Central memory CD8-positive, alpha-beta T cell (primary cell): ENCODE results near the gene ZNF451.

Experiments
- ATAC-seq: fragments of 150-1000 bp; cut with Tn5 transposase; replicated peaks from 2 replicates; pipeline ENCODE4 v1.10.0; 2022; ENCODE audit warnings: mild to moderate bottlenecking, moderate FRiP score, moderate number of reproducible peaks; ENCODE audit not compliant: poor library complexity, severe bottlenecking; ENCODE audit errors: extremely low read depth
- DNase-seq, 2 donors: peaks; one replicate each; pipeline ENCODE4 v3.0.0; 2021; ENCODE audit warnings: low spot score in 2 of 2
- H3K27ac Mint-ChIP-seq: one replicate; pipeline ENCODE4 v1.8.0; 2022; ENCODE audit warnings: low read depth, mild to moderate bottlenecking, moderate library complexity, mixed read lengths
- H3K27me3 Mint-ChIP-seq: one replicate; pipeline ENCODE4 v1.8.0; 2022; ENCODE audit warnings: mixed read lengths
- H3K36me3 Mint-ChIP-seq: one replicate; pipeline ENCODE4 v1.8.0; 2022; ENCODE audit warnings: mild to moderate bottlenecking, moderate library complexity, mixed read lengths; ENCODE audit not compliant: insufficient read depth
- H3K4me1 Mint-ChIP-seq: one replicate; pipeline ENCODE4 v1.8.0; 2022; ENCODE audit warnings: mixed read lengths
- H3K4me3 Mint-ChIP-seq: one replicate; pipeline ENCODE4 v1.8.0; 2022; ENCODE audit warnings: mild to moderate bottlenecking, moderate library complexity, mixed read lengths
- H3K9me3 Mint-ChIP-seq: one replicate; pipeline ENCODE4 v1.8.0; 2022; ENCODE audit warnings: mixed read lengths

ZNF451 gene

GRCh38 chr6:57104336-57104735, 14.3 kb downstream of the ZNF451 start:
- H3K27ac Mint-ChIP-seq, result no peak overlapping the region
- no peaks in the 10 kb centered on the region for H3K9me3 Mint-ChIP-seq
- peaks cover 48% of the 10 kb centered on the region for H3K4me1 Mint-ChIP-seq
- no peak overlapping the region for H3K4me3 Mint-ChIP-seq
- no peaks in the 10 kb centered on the region for H3K27me3 Mint-ChIP-seq
- no peak for DNase-seq
- no peak for ATAC-seq
- H3K36me3 Mint-ChIP-seq, result peaks cover 49% of the 10 kb centered on the region

GRCh38 chr6:57106990-57107389, 17.0 kb downstream of the ZNF451 start:
- Mint-ChIP-seq H3K36me3 (peaks cover 28% of the 10 kb centered on the region), H3K27me3 (no peaks in the 10 kb centered on the region), H3K4me3 (no peak overlapping the region), H3K4me1 (peaks cover 61% of the 10 kb centered on the region), H3K9me3 (no peaks in the 10 kb centered on the region), H3K27ac (no peak overlapping the region)
- ATAC-seq, result no peak
- DNase-seq, result no peak

DNA sequence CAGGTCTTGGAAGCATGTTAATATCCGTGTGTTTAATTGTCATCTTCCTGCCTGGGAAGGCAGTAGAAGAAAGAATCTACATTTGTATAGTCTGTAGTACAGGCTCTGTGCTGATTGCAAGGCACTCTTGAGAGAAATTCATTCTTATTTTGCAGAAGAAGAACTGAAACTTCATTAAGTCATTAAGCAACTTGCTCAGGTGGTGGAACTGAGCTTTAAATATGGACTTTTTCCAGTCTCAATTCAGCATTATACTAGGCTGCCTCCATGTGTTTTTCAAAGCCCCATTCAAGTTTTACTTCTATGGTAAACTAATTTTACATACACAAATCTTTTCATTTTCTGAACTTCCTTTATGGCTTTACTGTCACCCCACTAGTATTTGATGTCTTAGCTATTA, 18.7 kb downstream of the ZNF451 start:
- H3K4me1 Mint-ChIP-seq, result peaks cover 67% of the 10 kb centered on the region
- H3K27me3 Mint-ChIP-seq, result no peaks in the 10 kb centered on the region
- no peak overlapping the region for H3K4me3 Mint-ChIP-seq
- no peak for DNase-seq
- H3K27ac Mint-ChIP-seq, result no peak overlapping the region
- no peaks in the 10 kb centered on the region for H3K9me3 Mint-ChIP-seq
- no peak for ATAC-seq
- peaks cover 18% of the 10 kb centered on the region for H3K36me3 Mint-ChIP-seq

DNA sequence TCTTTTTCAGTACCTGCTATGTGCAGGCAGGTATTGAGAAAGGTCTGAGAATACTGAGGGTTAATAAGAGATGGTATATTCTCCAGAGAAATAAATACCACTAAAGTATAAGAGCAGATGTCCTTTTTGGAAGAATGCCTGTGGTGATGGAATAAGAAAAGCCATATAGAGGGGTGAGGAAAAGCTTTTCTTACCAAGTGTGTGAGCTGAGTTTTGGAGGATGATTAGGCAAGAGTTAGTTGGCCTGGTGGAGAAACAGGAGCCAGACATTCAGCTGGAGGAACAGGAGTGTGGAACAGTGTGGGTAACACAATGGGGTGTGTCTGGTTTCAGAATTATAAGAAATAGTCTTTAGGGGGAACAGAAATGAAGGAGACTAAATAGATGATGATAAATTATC, 19.9 kb downstream of the ZNF451 start:
- DNase-seq, result no peak
- Mint-ChIP-seq H3K27me3 (no peaks in the 10 kb centered on the region), H3K4me3 (no peak overlapping the region), H3K9me3 (no peaks in the 10 kb centered on the region), H3K27ac (no peak overlapping the region), H3K36me3 (peaks cover 15% of the 10 kb centered on the region), H3K4me1 (peaks cover 57% of the 10 kb centered on the region)
- no peak for ATAC-seq

- ATAC-seq (no peak), DNase-seq (no peak)
- H3K4me1 Mint-ChIP-seq, result peaks cover 45% of the 10 kb centered on the region
- H3K4me3 Mint-ChIP-seq, result no peak overlapping the region
- no peak overlapping the region for H3K27ac Mint-ChIP-seq
- peaks cover 7% of the 10 kb centered on the region for H3K36me3 Mint-ChIP-seq
- no peaks in the 10 kb centered on the region for H3K27me3 Mint-ChIP-seq
- no peaks in the 10 kb centered on the region for H3K9me3 Mint-ChIP-seq
These were observed 23.1 kb downstream of the ZNF451 start for GRCh38 chr6:57113105-57113504.

GRCh38 chr6:57116776-57117175, 26.8 kb downstream of the ZNF451 start:
- no peaks in the 10 kb centered on the region for H3K9me3 Mint-ChIP-seq
- H3K27me3 Mint-ChIP-seq, result no peaks in the 10 kb centered on the region
- H3K27ac Mint-ChIP-seq, result no peak overlapping the region
- H3K4me3 Mint-ChIP-seq, result no peak overlapping the region
- peaks cover 39% of the 10 kb centered on the region for H3K4me1 Mint-ChIP-seq
- peaks cover 2% of the 10 kb centered on the region for H3K36me3 Mint-ChIP-seq
- DNase-seq (no peak), ATAC-seq (no peak)

DNA sequence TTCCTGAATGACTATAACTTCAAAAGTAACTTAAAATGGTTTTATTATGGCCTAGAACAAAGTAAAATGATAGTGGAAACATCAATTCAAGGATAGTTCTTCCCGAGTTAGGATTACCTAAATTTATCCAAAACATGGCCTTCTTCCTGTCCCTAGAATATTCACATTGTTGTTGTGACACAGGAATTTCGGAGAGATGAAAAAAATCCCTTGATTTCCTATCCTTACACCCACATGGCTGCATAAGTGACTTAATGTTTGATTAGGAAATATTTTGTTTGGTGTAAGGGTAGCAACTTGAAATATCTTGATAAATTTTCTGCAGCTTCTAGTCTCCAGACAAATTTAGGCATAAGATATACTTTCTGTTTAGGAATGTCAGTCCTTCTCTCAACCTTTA, 27.8 kb downstream of the ZNF451 start:
- Mint-ChIP-seq H3K9me3 (no peaks in the 10 kb centered on the region), H3K27me3 (no peaks in the 10 kb centered on the region), H3K36me3 (peaks cover 8% of the 10 kb centered on the region), H3K4me1 (peaks cover 36% of the 10 kb centered on the region), H3K4me3 (no peak overlapping the region), H3K27ac (no peak overlapping the region)
- ATAC-seq (no peak), DNase-seq (no peak)

- Mint-ChIP-seq H3K27me3 (no peaks in the 10 kb centered on the region), H3K9me3 (no peaks in the 10 kb centered on the region), H3K36me3 (peaks cover 12% of the 10 kb centered on the region), H3K4me1 (peaks cover 25% of the 10 kb centered on the region), H3K4me3 (no peak overlapping the region), H3K27ac (no peak overlapping the region)
- no peak for ATAC-seq
- DNase-seq, result no peak
These were observed 33.1 kb downstream of the ZNF451 start for GRCh38 chr6:57123111-57123510.

GRCh38 chr6:57127763-57128162, 37.8 kb downstream of the ZNF451 start:
- Mint-ChIP-seq H3K9me3 (no peaks in the 10 kb centered on the region), H3K4me3 (no peak overlapping the region), H3K4me1 (no peaks in the 10 kb centered on the region), H3K36me3 (peaks cover 12% of the 10 kb centered on the region), H3K27ac (no peak overlapping the region), H3K27me3 (no peaks in the 10 kb centered on the region)
- DNase-seq (no peak), ATAC-seq (no peak)

DNA sequence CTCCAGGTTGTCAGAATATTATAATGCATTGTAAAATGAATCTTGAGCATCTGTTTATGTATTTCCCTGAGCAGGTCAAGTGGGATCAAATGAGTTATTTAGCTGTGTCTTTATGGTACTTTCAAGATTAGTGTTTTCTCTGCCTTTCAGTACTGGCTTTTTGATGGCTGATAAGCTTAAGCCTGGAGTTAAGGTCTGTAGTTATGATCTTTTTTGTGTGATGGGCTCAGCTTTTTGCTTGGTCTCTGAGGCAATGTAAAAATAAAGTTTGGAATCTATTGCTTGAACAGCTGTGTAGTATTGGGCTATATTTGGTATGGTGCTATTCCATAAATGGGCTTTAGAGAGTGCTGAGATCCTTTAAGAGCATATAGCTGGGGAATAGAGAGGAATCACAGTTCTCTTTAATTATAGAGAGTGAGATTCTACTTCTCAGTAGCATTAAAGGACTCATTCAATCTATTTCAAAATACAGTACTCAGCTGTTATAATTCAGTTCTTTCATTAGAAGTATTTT, 40.7 kb downstream of the ZNF451 start:
- H3K4me1 Mint-ChIP-seq, result no peaks in the 10 kb centered on the region
- no peak for DNase-seq
- H3K27me3 Mint-ChIP-seq, result no peaks in the 10 kb centered on the region
- H3K36me3 Mint-ChIP-seq, result peaks cover 25% of the 10 kb centered on the region
- H3K4me3 Mint-ChIP-seq, result no peak overlapping the region
- H3K27ac Mint-ChIP-seq, result no peak overlapping the region
- H3K9me3 Mint-ChIP-seq, result no peaks in the 10 kb centered on the region
- ATAC-seq, result no peak

- Mint-ChIP-seq H3K27me3 (no peaks in the 10 kb centered on the region), H3K9me3 (no peaks in the 10 kb centered on the region), H3K36me3 (peaks cover 26% of the 10 kb centered on the region), H3K27ac (no peak overlapping the region), H3K4me1 (peaks cover 11% of the 10 kb centered on the region), H3K4me3 (no peak overlapping the region)
- ATAC-seq (no peak), DNase-seq (no peak)
These were observed 45.0 kb downstream of the ZNF451 start for GRCh38 chr6:57134954-57135353.

DNA sequence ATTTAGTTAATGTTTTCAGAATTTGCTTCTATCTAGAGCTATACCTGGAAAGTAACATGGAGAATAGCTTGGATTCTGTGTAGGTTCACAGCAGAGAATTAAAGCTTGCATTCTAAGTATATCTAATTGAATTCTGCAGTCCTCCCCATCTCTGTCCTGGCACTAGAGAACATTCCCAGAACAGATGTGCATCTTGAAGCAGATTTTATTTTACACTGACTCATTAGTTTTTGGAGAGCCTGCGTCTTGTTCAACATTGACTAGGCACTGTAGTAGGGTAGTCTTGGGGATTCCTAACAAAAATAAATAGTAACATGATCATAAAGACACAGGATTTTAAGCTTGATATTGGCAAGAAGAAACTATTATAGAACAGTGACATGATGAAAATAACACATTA, 45.9 kb downstream of the ZNF451 start:
- H3K9me3 Mint-ChIP-seq, result no peaks in the 10 kb centered on the region
- no peaks in the 10 kb centered on the region for H3K27me3 Mint-ChIP-seq
- DNase-seq (no peak), ATAC-seq (no peak)
- H3K36me3 Mint-ChIP-seq, result peaks cover 25% of the 10 kb centered on the region
- H3K4me3 Mint-ChIP-seq, result no peak overlapping the region
- no peak overlapping the region for H3K27ac Mint-ChIP-seq
- peaks cover 11% of the 10 kb centered on the region for H3K4me1 Mint-ChIP-seq

DNA sequence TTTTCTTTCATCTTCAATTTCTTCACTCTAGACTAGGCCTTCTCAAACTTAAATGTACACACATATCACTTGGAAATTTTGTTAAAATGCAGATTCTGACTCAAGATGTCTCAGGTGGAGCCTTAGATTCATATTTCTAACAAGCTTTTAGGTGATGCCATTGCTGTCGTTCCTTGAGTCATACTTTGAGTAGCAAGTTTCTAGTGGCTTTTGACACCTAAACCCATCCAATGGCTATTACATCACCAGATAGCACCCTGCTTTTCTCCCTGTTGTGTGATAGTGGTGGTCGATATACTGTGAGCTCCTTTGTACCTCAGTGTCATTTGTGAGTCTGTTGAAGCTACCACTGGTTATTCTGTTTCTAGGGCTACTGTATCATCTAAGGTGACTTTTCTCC, 47.4 kb downstream of the ZNF451 start:
- no peak overlapping the region for H3K27ac Mint-ChIP-seq
- peaks cover 11% of the 10 kb centered on the region for H3K4me1 Mint-ChIP-seq
- ATAC-seq (peak; percentile 75), DNase-seq (no peak)
- no peaks in the 10 kb centered on the region for H3K27me3 Mint-ChIP-seq
- no peaks in the 10 kb centered on the region for H3K9me3 Mint-ChIP-seq
- no peak overlapping the region for H3K4me3 Mint-ChIP-seq
- H3K36me3 Mint-ChIP-seq, result peaks cover 31% of the 10 kb centered on the region

DNA sequence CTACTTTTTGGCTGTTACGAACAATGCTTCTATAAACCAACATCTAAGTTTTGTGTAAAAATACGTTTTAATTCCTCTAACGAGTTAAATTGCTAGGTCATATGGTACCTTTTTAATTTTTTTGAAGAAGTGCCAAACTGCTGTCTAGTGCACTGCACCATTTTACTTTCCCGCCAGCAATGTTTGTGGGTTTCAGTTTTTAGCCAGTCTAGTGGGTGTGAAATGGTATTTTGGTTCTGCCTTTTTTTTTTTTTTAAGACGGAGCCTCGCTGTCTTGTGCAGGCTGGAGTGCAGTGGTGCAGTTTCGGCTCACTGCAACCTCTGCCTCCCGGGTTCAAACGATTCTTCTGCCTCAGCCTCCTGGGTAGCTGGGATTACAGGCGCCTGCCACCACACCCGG, 48.0 kb downstream of the ZNF451 start:
- DNase-seq (no peak), ATAC-seq (peak; percentile 64)
- no peaks in the 10 kb centered on the region for H3K27me3 Mint-ChIP-seq
- no peaks in the 10 kb centered on the region for H3K9me3 Mint-ChIP-seq
- H3K36me3 Mint-ChIP-seq, result peaks cover 32% of the 10 kb centered on the region
- no peak overlapping the region for H3K27ac Mint-ChIP-seq
- peaks cover 11% of the 10 kb centered on the region for H3K4me1 Mint-ChIP-seq
- no peak overlapping the region for H3K4me3 Mint-ChIP-seq
